Fibroblast of skin of scalp (primary cell): ENCODE measurements around the gene MTOR. TPM values are rescaled to one million over a fixed set of nuclear protein-coding genes. Genes with fewer than 3 reads are reported as not detected.
"Not testable (repeated sequence)": the region's sequence is repeated elsewhere in the genome, so short reads cannot be mapped to it uniquely, and the experiment has no call there.

Experiments
- DNase-seq: peaks from one replicate; pipeline ENCODE4 v3.0.0-alpha.2; 2013
- polyA plus RNA-seq, 2 experiments: library from polyadenylated mRNA; unstranded; fragments of 120-200 nt; gene quantifications; one replicate each; pipeline ENCODE4 v1.2.1, GENCODE V29; 2013; ENCODE audit not compliant: insufficient read length in 2 of 2

MTOR gene
- polyA plus RNA-seq (2013, experiment 1 of 2; ENCODE audit: insufficient read length), result 21.7 TPM
- 24.6 TPM for polyA plus RNA-seq (2013, experiment 2 of 2; ENCODE audit: insufficient read length)

DNA sequence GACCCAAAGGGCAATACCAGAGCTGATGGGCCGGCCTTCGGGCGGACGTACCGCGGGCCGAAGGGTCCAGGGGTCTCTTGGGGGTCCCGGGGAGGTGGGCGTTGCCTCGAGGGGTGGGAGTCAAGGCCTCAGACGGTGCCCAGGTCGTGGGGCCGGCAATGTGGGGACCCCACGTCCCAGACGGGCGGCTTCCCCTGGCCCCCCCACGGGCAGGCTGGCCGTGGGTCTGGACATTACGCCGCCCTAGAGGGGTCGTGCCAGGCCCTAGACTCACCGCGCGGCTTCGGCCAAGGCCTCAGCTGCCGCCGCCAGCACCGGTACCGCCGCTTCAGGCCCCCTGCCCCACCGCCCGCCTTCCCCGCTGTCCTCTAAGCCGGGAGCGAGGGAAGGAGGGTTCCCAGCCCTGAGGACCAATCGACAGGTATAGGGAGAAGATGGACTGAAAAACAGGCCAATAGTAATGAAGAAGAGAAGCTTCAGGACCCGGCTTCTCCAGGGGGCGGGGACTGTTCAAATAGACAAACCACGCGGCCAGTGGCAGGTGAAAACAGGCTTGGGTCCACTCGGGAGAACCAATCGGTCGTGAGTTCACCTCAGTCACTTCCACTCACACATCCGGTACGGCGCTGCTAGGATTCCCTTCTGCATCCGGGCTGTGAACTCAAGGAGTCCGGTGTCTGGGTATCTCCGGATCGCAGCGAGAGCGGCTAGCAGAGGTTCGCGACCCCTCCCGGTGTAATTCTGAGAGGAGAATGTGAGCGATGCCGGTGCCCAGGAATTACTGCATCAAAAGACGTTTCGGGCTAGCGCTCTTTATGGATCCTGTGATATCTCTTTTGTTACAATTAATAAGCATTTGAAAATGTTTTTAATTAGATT lies at the start of gene MTOR:
Gene MTOR (minus strand): TSS at position 381 of the 879 bp plus-strand sequence. CDS start 3,142 bp downstream, outside the sequence.
- DNase-seq, result peak; percentile 100

- no peak for DNase-seq
These were observed 47.0 kb upstream of the MTOR start for GRCh38 chr1:11309385-11309784.

GRCh38 chr1:11308699-11309224 lies 46.4 kb upstream of the MTOR start:
- DNase-seq, result no peak

- DNase-seq, result peak; percentile 13
These were observed 45.5 kb upstream of the MTOR start for GRCh38 chr1:11307852-11308251.

- DNase-seq, result not testable (repeated sequence)
These were observed 43.2 kb upstream of the MTOR start for GRCh38 chr1:11305516-11305915.

DNA sequence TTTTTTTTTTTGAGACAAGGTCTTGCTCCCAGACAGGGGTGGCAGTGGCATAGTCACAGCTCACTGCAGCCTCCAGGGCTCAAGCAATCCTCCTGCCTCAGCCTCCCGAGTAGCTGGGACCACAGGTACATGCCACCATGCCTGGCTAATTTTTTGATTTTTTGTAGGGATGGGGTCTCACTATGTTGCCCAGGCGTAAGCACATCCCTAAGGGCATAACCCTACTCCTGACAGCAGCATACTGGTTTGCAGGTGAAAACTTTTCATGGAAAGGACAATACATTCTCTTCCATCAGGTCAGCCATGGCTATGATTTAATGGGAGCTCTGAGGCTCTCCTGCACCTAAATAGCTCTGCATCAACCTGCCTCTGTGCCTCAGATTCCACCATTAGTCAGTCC lies 40.0 kb upstream of the MTOR start:
- DNase-seq, result no peak

DNA sequence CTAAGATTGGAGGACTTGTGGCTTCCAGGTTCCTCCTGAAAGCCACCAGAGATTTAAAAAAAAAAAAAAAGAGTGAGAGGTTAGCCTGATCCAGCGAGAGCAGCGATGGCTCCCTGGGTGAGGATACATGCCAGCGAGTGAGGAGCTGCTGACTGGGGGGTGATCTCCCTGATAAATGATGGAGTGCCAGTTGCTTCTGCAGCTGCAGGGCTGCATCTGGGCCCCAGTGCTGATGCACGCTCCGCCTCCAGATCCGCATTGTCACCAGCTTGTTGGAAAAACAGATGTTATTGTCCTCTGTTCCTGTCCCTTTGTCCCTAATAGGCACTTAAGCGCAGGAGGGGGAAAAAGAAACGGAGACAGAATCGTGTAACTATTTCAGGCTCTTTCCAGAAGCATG lies 39.2 kb upstream of the MTOR start:
- DNase-seq, result no peak

DNA sequence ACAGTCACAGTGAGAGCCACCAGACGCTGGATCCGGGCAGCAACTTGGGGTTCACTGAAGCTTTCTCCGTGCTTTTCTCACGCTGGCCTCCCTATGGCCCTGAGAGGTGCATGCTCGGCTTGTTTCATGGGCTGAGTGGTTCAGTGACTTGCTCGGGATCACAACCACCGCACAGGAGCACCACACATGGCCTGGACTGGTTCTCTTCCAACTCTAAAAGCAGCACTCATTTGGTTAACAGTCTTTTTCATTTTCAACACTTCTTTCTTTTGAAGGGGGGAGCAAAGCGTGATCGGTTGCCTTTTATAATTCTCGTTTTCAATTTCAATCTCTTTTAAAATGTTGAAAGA lies 36.8 kb upstream of the MTOR start:
- DNase-seq, result no peak

DNA sequence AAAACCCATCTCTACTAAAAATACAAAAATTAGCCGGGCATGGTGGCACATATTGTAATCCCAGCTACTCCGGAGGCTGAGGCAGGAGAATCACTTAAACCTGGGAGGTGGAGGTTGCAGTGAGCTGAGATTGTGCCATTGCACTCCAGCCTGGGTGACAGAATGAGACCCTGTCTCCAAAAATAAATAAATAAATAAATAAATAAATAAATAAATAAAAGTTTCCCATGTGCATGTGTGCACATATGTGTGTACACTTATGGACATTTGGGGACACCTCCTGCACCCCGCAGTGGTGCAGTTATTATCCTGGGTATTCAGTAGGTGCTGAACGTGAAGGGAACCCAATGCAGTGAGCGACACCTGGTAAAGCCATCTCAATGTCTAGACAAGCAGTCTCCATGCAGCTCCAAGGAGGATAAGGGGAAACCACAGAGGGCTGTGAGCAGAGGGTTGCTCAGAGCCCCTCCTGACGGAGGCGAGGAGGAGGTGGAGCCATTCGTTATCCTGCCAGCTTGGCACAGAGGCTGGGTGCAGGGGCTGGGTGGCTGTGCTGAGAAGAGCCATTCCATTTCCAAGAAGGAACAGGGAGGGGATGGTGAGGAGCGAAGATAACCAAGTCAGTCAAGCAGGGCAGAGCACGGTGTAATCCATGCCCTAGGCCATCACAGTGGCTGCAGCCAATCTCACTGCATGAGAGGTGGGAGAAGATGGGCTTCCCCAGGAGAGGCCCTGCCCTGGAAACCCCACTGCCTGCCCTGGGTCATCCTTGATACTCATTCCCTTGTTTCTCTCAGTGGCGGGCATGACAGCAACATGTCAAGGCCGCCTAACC lies 36.3 kb upstream of the MTOR start:
- no peak for DNase-seq

- not testable (repeated sequence) for DNase-seq
These were observed 35.4 kb upstream of the MTOR start for GRCh38 chr1:11297774-11298173.

GRCh38 chr1:11295905-11296304 lies 33.6 kb upstream of the MTOR start:
- no peak for DNase-seq

- no peak for DNase-seq
These were observed 32.6 kb upstream of the MTOR start for GRCh38 chr1:11294951-11295350.

DNA sequence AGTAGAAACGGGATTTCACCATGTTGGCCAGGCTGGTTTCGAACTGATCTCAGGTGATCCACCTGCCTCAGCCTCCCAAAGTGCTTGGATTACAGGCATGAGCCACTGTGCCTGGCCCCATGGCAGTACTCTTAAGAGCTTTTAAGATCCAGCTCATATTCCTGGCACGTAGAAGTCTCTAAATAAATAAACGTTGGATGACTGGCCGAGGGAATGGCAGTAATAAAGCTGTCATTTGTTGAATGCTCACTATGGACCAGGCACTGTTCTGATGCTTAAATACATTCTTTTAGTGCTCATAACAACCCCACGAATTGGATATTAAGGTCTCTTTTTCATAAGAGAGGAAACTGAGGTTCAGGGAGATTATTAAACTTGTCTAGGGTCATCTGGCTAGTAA lies 31.5 kb upstream of the MTOR start:
- no peak for DNase-seq

DNA sequence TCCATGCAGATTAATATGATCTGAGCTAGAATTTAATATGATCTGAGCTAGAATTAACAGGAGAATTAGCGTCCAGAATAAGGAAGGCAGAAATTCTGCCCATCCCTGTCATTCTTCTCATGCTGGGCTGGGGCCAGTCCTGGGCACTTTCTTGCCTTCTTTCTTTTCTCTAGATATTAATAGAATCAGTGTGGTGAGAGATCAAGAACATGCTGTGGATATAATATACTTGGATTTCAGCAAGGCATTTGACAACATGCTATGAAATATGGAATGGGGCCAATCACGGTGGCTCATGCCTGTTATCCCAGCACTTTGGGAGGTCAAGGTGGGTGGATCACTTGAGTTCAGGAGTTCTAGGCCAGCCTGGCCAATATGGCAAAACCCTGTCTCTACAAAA lies 28.7 kb upstream of the MTOR start:
- no peak for DNase-seq

- DNase-seq, result no peak
These were observed 26.7 kb upstream of the MTOR start for GRCh38 chr1:11289064-11289463.

- peak; percentile 36 for DNase-seq
These were observed 24.5 kb upstream of the MTOR start for GRCh38 chr1:11286735-11287410.

DNA sequence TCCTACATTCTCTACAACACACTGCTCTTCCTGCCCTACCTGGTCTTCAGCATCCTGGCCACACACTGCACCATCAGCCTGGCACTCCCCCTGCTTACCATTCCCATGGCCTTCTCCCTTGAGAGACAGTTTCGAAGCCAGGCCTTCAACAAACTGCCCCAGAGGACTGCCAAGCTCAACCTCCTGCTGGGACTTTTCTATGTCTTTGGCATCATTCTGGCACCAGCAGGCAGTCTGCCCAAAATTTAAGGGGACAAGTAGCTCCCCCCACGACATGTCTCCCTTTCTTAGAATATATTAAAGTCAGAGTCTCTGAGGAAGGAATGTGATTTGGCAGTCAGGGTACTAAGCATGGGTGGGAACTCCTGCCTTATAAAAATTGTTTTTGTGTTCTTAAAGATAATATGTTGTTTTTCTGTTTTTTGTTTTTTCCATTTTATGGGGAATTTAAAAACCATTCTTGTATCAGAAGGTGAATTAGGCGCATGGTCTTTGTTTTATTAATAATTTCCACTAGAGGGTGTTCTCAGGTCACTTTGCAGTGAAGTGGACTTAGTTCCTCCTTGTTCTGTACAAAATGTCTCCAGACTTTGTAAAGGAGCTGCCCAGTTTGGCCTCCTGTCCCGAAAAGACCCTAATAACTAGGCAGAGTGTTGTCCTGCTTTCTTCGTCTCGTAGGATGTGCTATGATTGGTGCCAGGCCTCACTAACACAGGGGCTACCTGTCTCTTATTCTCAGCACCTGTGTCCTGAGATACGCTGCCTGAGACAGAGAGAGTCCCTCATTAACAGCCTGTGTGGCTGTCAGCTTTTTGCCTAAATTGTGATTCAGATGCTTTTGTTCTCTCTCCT lies 23.8 kb upstream of the MTOR start:
- peak; percentile 16 for DNase-seq

- no peak for DNase-seq
These were observed 22.4 kb upstream of the MTOR start for GRCh38 chr1:11284784-11285183.

DNA sequence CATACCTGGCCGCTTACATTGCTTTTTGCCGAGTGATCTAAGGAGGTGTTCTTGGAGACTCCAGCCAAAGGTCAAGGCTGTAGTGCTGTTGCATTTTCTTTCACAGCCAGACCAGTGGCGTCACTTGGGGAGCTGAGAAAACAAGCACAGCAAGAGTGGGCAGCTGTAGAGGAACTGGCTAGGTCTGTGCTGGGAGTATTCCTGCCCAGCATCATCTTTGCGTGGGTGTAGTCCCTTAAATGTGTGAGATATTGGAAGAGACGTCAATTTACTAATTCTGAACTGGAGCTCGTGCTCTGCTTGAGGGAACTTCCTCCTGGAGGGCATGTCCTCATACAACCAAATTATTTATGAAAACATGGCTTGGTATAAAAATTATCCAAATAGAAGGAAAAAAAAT lies 20.8 kb upstream of the MTOR start:
- DNase-seq, result no peak

- DNase-seq, result peak; percentile 98
These were observed 19.4 kb upstream of the MTOR start for GRCh38 chr1:11281518-11282331.
